Stimulated activated CD4-positive, alpha-beta T cell treated with anti-CD3 and anti-CD28 coated beads, Interleukin-12 subunit alpha, Interleukin-12 subunit beta, amount 100 ng/mL, for 24 hours (primary cell): ENCODE measurements around the gene KIF21A.
A peak's percentile ranks its signal among the peaks of the same experiment; 100 is the strongest.
"Not testable (repeated sequence)": the region's sequence is repeated elsewhere in the genome, so short reads cannot be mapped to it uniquely, and the experiment has no call there.

Source experiments
- DNase-seq, 2 experiments: peaks; one replicate each; pipeline ENCODE4 v3.0.0-alpha.2; 2020; ENCODE audit warnings: low read depth in 2 of 2

The KIF21A gene, protein sequence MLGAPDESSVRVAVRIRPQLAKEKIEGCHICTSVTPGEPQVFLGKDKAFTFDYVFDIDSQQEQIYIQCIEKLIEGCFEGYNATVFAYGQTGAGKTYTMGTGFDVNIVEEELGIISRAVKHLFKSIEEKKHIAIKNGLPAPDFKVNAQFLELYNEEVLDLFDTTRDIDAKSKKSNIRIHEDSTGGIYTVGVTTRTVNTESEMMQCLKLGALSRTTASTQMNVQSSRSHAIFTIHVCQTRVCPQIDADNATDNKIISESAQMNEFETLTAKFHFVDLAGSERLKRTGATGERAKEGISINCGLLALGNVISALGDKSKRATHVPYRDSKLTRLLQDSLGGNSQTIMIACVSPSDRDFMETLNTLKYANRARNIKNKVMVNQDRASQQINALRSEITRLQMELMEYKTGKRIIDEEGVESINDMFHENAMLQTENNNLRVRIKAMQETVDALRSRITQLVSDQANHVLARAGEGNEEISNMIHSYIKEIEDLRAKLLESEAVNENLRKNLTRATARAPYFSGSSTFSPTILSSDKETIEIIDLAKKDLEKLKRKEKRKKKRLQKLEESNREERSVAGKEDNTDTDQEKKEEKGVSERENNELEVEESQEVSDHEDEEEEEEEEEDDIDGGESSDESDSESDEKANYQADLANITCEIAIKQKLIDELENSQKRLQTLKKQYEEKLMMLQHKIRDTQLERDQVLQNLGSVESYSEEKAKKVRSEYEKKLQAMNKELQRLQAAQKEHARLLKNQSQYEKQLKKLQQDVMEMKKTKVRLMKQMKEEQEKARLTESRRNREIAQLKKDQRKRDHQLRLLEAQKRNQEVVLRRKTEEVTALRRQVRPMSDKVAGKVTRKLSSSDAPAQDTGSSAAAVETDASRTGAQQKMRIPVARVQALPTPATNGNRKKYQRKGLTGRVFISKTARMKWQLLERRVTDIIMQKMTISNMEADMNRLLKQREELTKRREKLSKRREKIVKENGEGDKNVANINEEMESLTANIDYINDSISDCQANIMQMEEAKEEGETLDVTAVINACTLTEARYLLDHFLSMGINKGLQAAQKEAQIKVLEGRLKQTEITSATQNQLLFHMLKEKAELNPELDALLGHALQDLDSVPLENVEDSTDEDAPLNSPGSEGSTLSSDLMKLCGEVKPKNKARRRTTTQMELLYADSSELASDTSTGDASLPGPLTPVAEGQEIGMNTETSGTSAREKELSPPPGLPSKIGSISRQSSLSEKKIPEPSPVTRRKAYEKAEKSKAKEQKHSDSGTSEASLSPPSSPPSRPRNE (N-terminal part only)

DNA sequence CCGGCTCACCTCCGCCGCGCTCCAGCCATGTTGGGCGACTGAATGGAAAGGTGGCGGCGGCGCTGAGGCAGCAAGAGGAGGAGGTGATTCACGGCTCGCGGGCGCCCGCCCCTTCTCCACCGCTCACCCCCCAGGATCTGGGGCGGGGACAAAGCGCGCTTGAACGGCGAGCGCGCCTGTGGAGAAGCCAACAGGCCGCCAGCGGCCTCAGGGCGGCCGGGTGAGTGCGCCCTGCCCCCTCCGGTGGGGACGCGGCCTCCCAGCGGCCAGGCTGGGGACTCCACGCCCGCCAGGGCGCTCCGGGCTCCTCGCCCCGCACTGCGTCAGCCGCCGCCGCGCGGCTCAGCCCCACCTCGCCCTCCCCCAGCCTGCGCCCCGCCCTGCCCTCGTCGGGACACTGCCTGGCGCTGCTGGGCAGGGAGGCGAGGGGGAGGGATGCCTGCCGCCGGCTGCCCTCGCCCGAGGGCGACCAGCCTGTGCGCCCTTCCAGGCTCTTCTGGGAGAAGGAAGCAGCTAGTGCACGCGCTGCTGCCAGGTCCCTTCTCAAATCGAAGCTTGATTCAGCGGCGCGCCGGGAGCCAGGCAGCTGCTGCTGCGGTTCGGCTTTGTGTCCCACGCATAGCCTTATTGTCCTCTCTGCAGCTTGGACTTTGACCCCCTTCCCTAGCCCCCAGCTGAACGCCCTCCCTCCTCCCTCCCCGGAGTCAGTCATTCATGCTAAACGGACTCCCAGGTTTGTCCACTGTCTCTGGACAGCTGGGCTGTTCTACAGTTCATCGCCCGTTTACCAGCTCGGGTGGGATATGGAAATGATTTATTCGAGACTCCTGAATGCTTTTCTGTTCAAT is at the start of gene KIF21A:
KIF21A (minus strand) TSS at position 40 of the 848 bp plus-strand sequence. CDS start 150 bp downstream, outside the sequence.
- DNase-seq: peak; percentile 73 to 78

DNA sequence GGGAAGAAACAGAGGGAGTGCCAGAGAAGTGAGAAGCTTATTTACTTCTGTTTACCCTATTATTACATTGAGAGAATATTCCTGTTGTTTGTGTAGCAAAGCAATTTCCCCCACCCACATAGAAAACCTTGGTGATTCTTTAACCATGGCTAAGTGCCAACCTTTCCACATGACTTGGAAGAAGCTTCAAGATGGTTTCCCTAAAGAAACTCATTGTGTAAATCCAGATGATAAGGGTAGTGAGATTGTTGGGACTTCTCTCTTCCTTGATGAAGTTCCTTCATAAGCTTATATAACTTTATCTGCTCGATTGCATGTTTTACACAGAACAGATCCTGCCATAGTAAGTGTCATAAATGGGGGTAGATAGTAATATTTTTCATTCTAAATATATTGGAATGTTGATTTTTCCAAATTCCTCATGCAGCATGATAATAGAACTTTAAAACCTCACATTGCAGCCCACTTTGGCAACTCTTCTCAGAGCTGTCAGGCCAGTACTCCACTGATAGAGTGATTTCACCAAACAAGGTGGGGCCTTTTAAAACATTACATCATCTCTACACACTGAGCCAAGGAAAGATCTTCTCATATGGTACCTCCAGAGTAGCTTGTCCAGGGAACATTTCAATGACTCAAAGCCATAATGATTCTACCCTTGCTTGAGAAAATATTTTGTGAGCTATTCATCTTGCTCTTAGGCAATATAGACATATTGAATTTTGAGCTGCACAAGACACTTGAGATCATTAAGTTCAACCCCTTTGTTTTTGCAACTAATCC is 47.8 kb upstream of the KIF21A start:
- no peak for DNase-seq

DNA sequence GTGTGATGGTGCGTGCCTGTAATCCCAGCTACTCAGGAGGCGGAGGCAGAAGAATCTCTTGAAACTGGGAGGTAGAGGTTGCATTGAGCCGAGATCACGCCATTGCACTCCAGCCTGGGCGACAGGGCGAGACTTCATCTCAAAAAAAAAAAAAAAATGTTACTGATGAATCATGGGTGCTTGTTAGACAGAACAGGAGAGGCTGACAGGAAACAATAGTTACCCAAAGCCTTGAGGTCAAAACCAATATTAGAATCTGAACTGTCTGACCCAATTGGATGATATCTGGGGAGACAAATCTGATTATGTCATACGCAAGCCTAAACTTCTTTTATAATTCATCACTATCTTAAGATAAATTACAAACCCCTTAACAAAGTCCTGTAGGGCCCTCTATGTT is 40.7 kb upstream of the KIF21A start:
- DNase-seq: no peak

DNA sequence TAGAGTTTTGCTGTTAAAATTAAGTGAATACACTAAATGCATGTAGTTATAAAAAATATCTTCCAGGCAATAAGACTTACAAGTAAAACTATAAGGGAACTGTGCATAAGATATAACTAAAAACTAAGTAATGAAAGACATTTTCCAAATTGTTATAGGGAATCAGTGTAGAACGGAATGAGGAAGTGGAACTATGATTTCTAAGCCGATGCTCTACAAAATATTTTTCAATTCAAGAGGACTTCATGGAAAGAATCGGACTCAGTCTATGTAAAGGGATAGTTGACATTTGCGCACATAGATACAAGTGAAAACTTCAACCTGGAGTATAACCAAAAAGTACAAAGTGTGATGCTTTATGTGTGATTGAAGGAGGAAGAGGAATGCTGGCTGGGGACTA is 40.1 kb upstream of the KIF21A start:
- DNase-seq: no peak

DNA sequence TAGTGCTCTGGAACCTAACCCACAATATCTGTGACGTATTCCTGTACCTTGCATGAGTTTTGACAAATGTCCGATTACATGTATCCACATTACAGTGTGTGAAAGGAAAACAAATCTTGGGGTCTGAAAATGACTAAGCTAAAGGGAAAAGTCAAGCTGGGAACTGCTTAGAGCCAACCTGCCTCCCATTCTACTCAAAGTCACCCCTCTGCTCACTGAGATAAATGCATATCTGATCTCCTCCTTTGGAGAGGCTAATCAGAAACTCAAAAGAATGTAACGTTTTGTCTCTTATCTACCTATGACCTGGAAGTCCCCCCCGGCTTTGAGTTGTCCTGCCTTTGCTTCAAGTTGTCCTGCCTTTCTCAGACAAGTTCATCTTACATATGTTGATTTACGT is 34.0 kb upstream of the KIF21A start:
- no peak for DNase-seq

DNA sequence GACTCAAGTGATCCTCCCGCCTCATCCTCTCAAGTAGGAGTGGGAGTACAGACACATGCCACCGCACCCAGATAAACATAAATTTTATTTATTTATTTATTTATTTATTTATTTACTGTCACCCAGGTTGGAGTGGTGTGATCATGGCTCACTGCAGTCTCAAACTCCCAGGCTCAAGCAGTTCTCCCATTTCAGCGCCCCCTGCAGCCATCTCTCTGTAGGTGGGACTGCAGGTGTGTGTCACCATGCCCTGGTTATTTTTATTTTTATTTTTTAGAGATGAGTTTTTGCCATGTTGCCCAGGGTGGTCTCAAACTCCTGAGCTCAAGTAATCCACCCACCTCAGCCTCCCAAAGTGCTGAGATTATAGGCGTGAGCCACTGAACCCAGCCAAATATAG is 33.2 kb upstream of the KIF21A start:
- no peak for DNase-seq

DNA sequence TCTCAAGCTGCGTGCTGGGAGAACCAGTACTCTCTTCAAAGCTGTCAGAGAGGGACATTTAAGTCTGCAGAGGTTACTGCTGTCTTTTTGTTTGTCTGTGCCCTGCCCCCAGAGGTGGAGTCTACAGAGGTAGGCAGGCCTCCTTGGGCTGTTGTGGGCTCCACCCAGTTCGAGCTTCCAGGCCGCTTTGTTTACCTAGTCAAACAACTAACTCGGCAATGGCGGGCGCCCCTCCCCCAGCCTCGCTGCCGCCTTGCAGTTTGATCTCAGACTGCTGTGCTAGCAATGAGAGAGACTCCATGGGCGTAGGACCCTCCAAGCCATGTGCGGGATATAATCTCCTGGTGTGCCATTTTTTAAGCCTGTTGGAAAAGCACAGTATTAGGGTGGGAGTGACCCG is 32.2 kb upstream of the KIF21A start:
- not testable (repeated sequence) for DNase-seq

DNA sequence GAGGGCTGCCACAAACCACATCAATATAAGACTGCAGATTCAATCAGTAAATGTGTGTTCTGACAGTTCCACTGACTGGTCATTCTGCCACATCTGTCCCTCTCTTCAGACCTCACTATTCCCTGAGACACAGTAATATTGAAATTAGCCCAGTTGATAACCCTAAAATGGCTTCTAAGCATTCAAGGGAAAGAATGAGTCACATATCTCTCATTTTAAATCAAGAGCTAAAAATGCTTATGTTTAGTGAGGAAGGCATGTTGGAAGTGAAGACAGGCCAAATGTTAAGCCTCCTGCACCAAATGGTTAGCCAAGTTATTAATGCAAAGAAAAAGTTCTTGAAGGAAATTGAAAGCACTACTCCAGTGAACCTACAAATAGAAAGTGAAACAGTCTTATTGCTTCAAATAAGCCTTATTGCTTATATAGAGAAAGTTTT is 24.5 kb upstream of the KIF21A start:
- DNase-seq: no peak

DNA sequence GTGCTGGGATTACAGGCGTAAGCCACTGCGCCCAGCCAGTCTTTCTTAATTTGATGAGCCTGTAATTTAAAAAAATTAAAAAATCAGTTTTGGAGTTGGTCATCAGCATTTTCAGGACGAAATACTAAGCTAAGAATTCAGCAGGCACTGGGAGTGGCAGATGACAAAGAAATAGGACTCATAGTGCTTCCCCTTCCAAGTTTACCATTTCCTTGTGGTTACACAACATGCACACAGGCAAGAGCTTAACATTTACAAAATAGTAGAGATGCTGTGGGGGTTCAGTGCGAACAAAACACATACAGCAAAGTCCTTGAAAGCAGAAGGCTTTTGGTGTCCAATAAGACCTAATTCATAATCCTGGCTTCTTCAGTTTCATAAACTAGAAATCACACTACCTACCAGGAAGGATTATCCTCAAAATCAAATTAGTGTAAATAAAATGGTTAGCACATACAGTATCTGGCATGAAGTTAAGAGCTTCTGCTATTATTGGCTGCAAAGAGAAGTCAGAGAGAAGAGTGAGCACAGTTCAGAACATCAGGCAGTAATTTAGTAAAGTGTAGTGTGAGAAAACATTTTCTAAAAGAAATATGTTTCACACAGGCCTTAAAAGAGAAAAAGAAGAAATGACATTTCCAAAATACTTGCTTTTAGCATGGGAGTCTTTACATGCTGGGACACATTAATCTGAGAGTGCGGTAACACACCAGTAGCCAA is 22.2 kb upstream of the KIF21A start:
- DNase-seq: no peak

DNA sequence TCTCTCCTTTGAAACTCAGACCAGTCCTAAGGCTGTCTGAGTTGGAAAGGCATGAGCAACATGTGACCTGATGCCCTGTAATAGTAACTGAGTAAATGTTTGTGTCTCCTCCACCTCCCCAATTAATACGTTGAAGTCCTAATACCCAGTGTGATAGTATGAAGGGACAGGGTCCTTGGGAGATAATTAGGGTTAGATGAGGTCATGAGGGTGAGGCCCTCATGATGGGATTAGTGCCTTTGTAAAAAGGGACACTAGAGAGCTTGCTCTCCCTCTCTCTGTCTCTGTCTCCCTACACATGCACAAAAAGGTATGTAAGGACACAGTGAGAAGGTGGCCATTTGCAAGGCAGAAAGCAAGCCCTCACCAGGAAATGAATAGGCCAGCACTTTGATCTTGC is 18.1 kb upstream of the KIF21A start:
- DNase-seq: no peak

DNA sequence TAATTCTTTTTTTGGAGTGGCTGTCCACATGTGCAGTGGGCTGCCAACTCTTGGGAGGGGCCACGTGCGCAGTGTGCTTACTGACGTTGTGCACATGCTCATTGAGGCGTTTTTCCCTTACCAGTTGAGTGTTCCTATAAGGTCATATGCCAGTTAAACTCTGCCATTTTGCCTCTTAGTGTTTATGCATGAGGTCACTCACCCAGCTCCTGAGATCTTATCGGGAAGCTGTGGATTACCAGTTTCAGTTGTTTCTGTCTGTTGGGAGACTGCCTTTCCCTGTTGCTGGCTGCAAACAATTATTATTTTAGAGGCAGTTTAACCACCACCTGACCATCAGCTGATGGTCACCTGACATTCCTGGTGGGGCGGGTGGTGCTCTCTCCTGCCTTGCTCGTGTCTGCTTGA is 16.1 kb upstream of the KIF21A start:
- no peak for DNase-seq

DNA sequence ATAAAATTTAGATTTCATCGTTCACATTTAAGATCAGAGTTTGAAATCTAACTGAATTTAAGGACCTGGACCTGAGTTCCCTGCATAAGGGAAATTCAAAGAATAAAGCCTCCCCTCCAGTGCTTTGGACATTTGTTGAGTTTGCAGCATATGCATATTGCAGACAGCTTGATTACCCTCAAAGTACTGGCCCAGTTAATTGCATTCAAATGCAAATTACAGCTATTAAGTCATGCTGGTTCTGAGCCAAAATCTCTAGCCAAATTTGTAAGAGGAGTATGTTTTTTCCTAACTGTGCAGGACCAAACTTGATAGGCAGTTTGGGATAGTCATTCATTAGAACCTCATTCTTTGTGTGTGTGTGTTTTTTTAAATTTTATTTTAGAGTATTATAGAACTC is 9.1 kb upstream of the KIF21A start:
- no peak for DNase-seq

DNA sequence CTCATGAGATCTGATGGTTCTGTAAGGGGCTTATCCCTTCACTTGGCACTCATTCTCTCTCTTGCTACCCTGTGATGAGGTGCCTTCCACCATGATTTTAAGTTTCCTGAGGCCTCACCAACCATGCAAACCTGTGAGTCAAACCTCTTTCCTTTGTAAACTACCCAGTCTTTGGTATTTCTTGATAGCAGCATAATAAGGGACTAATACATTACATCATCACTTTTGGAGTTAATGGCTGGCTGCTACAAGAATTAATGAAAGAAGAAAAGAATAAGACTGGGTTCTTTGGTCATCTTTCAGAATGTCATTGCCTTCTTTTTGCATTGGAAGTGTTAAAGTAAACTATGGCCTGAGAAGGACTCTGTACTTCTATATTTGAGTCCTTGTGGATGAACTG is 5.1 kb upstream of the KIF21A start:
- no peak for DNase-seq

DNA sequence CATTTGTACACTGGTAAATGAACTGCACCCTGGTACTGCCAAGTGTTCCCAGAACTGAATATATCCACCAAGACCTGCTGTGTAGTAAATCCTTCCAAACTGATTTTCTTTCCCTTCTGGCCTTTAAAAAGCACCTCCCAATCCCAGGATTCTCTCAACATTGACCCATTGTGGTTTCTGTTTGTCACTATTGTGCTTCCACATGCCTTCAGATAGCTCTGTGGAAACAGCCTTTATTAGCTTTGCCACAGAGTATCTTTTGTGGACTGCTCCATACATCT is 949 bp upstream of the KIF21A start:
- no peak for DNase-seq

DNA sequence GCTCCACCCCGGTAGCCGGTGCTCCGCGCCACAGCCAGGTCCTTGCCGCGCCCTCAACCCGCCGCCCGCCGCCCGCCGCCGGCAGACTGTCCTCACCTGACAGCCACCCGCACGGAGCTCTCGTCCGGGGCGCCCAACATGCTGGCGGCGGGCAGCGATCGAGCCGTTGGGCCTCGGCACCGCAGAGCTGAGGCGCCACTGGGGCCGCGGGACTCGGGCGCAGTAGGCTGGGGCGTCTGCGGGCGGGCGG is 164 bp downstream of the KIF21A start:
- no peak for DNase-seq

DNA sequence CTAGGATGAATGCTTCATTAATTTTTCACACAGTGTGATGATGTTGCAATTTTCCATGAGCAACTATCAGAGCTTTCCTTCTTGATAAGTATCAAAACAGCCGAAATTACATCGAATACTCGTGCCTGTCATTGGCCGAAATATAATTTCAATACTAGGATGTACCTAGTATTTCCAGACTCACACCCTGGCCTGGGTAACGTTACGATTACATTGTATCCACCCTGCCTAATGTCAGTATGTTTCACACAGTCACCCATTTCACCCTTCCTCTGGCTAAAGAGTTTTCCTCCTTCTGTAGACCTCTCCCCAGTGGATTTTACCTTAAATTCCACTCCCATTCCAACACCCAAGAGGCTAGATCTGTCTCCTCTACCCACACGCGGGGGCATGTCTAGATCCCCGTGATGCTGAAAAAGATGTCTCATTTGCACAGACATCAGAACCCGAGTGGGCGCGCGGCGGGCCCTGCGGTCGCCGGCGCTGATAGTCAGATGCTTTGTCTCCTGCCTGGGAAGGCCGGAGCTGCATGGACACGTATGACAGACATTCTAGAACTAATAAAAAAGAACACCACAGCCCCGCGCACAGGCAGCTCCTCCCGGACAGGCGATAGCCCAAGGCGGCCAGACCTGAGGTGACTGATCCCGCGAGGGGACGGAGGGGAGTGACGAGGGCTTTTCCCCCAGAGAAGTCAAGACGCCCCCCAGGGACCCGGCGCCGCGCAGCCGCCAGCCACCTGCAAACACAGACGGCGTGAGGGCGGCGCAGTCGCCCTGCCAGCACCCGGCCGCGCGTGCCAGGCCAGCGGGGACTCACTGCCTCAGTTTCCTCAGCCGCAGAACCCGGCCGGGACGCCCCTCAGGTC is 723 bp downstream of the KIF21A start:
- peak; percentile 7 to 40 for DNase-seq

DNA sequence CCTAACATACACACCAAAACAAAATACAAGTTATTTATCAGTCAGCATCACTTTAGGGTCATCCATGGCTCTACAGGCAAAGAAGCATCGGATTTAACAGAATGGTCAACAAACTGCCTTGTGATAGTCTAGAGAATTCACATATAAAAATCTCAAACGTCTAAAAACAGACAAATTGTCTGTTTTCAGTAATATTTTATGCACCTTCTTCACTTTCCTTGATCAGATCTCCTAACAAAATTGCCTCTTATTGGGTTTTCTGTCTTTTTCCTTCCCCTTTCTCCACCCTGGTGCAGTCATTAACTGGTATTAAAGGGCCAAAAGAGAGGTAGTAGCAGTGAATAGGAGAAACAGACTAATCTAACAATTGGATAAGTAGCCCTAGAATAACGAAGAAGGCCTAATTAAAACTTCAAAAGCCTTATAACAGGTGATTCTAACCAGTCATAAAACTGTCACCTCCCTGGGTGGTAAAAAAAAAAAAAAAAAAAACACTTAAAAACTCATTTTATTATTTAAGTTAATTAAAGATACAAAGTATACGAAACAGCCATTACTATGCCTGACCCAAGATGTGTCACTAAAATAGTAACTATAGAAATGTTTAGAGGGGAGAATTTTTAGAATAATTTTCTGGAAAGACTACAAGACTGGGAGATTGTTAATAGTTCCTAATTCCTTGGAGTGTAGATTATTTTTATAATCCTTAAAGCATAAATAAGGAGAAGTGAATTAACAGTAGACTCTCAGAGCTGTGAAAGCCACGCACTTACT is 1.5 kb downstream of the KIF21A start:
- no peak for DNase-seq

DNA sequence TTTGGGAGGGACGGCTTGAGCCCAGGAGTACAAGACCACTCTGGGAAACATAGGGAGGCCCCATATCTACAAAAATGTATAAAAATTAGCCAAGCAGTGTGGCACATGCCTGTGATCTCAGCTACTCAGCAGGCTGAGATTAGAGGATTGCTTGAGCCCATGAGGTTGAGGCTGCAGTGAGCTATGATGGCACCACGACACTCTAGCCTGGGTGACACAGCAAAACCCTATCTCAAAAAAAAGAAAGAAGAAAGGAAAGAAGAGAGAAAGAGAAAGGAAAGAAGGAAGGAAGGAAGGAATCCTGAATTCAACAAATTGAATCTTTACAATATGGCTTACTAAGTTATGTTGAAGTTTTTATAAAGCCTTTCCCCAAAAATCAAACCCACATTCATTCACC is 2.1 kb downstream of the KIF21A start:
- DNase-seq: no peak
